ENCODE data around the gene TTC7B. TPM values are rescaled to one million over a fixed set of nuclear protein-coding genes. Genes with fewer than 3 reads are reported as not detected.

Gene TTC7B
- total and polyA plus RNA-seq, 2 donors (not counting 1 experiment from before 2014, with no cell fraction given): 0.36 to 3.2 TPM

- no peaks in the 10 kb centered on the region for H4K20me1 ChIP-seq (ENCODE audit: control insufficient read depth, insufficient read depth, low read length, poor library complexity, severe bottlenecking)
- CTCF ChIA-PET: no interaction called here
- no peak overlapping the region for H3K27ac Mint-ChIP-seq
- no peaks in the 10 kb centered on the region for H3K79me2 ChIP-seq (ENCODE audit: control insufficient read depth, insufficient read depth, low read length)
- WGBS (ENCODE audit: insufficient coverage): no CpG with 5 or more reads among the region's 5 CpGs
- H3K27ac ChIP-seq (ENCODE audit: low read length in 2 of 2): no peak overlapping the region
- DNase-seq (no peak), ATAC-seq (ENCODE audit: low read depth) (no peak)
- TF ChIP-seq EZH2 (IDR thresholded peaks at IDR 0.05; ENCODE audit: borderline replicate concordance, insufficient read depth, low read depth, low read length, poor library complexity, severe bottlenecking): no peak
- TF ChIP-seq, protein P1, sequence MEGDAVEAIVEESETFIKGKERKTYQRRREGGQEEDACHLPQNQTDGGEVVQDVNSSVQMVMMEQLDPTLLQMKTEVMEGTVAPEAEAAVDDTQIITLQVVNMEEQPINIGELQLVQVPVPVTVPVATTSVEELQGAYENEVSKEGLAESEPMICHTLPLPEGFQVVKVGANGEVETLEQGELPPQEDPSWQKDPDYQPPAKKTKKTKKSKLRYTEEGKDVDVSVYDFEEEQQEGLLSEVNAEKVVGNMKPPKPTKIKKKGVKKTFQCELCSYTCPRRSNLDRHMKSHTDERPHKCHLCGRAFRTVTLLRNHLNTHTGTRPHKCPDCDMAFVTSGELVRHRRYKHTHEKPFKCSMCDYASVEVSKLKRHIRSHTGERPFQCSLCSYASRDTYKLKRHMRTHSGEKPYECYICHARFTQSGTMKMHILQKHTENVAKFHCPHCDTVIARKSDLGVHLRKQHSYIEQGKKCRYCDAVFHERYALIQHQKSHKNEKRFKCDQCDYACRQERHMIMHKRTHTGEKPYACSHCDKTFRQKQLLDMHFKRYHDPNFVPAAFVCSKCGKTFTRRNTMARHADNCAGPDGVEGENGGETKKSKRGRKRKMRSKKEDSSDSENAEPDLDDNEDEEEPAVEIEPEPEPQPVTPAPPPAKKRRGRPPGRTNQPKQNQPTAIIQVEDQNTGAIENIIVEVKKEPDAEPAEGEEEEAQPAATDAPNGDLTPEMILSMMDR (IDR thresholded peaks at IDR 0.05): no peak
- no peak overlapping the region for H3K4me3 Mint-ChIP-seq
- no peak overlapping the region for H3K4me2 ChIP-seq (replicated peaks; ENCODE audit: low read depth, low read length, poor library complexity, severe bottlenecking)
- no peaks in the 10 kb centered on the region for H3K27me3 Mint-ChIP-seq
- H3K9ac ChIP-seq (ENCODE audit: low read length): no peak overlapping the region
- no peaks in the 10 kb centered on the region for H3K4me1 ChIP-seq (ENCODE audit: control insufficient read depth in 2 of 2, insufficient read depth in 2 of 2, low read length in 2 of 2)
- no peaks in the 10 kb centered on the region for H3K9me3 ChIP-seq (ENCODE audit: control extremely low read depth in 1 of 3, control insufficient read depth in 2 of 3, insufficient read depth in 1 of 3, low read length in 2 of 3)
- H3K4me3 ChIP-seq (ENCODE audit: control extremely low read depth in 1 of 5, extremely low read depth in 1 of 5, insufficient read depth in 1 of 5, low read depth in 2 of 5, low read length in 4 of 5): no peak overlapping the region
- intact Hi-C loops (cut with micrococcal nuclease): no loop called here
- H3K36me3 ChIP-seq (replicated peaks in 1 of 2; ENCODE audit: control extremely low read depth in 1 of 2, control insufficient read depth in 1 of 2, extremely low read depth in 1 of 2, insufficient read depth in 2 of 2, low read length in 1 of 2): no peaks in the 10 kb centered on the region
- no peak overlapping the region for H2AFZ ChIP-seq (ENCODE audit: insufficient read depth, low read depth, low read length, poor library complexity, severe bottlenecking)
- POLR2A ChIA-PET: no interaction called here
- no peaks in the 10 kb centered on the region for H3K27me3 ChIP-seq (replicated peaks in 1 of 4; ENCODE audit: control extremely low read depth in 1 of 4, control insufficient read depth in 3 of 4, insufficient read depth in 4 of 4, low read length in 3 of 4)
- H3K9me3 Mint-ChIP-seq (ENCODE audit: insufficient read depth): no peaks in the 10 kb centered on the region
- H3K4me1 Mint-ChIP-seq: no peaks in the 10 kb centered on the region
Measured at GRCh38 chr14:90575336-90575735, 240.9 kb downstream of the TTC7B start.

DNA sequence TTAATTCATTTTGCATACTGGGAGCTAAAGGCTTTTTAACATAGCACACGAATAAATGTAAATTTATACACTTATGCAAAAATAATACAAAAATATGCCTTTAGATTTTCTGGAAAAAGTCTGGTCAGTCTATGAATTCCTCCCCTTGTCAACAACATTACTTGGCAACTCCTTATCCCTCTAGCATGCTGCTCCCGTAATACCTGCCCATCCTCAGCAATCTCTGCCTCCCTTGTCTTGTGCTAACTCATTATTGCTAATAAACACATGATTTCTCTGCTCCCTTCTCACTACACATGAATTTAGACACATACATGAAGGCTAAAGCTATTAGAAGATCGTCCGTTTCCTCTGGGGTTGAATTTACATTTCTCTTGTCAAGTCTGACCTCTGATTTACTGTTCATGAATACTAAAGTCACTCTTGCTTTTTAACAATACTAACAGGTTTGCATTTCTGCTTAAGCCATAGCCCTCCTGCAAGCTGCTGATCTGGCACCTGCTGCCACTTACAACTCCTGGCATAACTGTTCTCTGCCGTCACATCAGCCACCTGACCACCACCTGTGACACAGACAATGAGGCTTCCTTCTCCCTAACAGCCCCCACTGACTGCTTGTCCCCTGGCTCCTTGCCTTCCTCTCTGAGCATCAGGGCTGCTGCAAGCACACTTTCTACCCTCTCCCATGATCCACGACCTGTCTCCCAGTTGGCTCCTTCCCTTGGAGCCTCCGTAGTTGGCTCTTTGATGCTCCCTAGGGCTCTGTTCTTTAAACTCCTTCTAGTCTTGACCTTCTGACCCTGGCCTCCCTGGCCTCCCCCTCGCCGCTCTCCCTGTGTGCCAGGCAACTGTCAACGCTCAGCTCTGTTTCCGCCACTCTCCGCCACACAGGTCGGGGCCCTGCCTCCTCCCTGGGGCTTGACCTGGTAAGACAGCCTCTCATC is 241.8 kb downstream of the TTC7B start:
- ATAC-seq (ENCODE audit: low read depth) (no peak), DNase-seq (no peak)
- Histone ChIP-seq H3K4me3 (ENCODE audit: control extremely low read depth in 1 of 5, extremely low read depth in 1 of 5, insufficient read depth in 1 of 5, low read depth in 2 of 5, low read length in 4 of 5) (no peak overlapping the region), H3K79me2 (ENCODE audit: control insufficient read depth, insufficient read depth, low read length) (no peaks in the 10 kb centered on the region), H4K20me1 (ENCODE audit: control insufficient read depth, insufficient read depth, low read length, poor library complexity, severe bottlenecking) (no peaks in the 10 kb centered on the region), H3K4me2 (replicated peaks; ENCODE audit: low read depth, low read length, poor library complexity, severe bottlenecking) (no peak overlapping the region), H3K27me3 (replicated peaks in 1 of 4; ENCODE audit: control extremely low read depth in 1 of 4, control insufficient read depth in 3 of 4, insufficient read depth in 4 of 4, low read length in 3 of 4) (no peaks in the 10 kb centered on the region), H3K9me3 (ENCODE audit: control extremely low read depth in 1 of 3, control insufficient read depth in 2 of 3, insufficient read depth in 1 of 3, low read length in 2 of 3) (no peaks in the 10 kb centered on the region), H3K36me3 (replicated peaks in 1 of 2; ENCODE audit: control extremely low read depth in 1 of 2, control insufficient read depth in 1 of 2, extremely low read depth in 1 of 2, insufficient read depth in 2 of 2, low read length in 1 of 2) (no peaks in the 10 kb centered on the region), H3K4me1 (ENCODE audit: control insufficient read depth in 2 of 2, insufficient read depth in 2 of 2, low read length in 2 of 2) (no peaks in the 10 kb centered on the region), H3K9ac (ENCODE audit: low read length) (no peak overlapping the region), H3K27ac (ENCODE audit: low read length in 2 of 2) (no peak overlapping the region), H2AFZ (ENCODE audit: insufficient read depth, low read depth, low read length, poor library complexity, severe bottlenecking) (no peak overlapping the region)
- H3K9me3 Mint-ChIP-seq (ENCODE audit: insufficient read depth): no peaks in the 10 kb centered on the region
- no peaks in the 10 kb centered on the region for H3K4me1 Mint-ChIP-seq
- intact Hi-C loops (cut with micrococcal nuclease): no loop called here
- CTCF ChIA-PET: no interaction called here
- 80% methylated on average over 12 of the region's 13 CpGs for WGBS (ENCODE audit: insufficient coverage)
- no peaks in the 10 kb centered on the region for H3K27me3 Mint-ChIP-seq
- H3K4me3 Mint-ChIP-seq: no peak overlapping the region
- TF ChIP-seq, protein P1 (IDR thresholded peaks at IDR 0.05): no peak
- TF ChIP-seq EZH2 (IDR thresholded peaks at IDR 0.05; ENCODE audit: borderline replicate concordance, insufficient read depth, low read depth, low read length, poor library complexity, severe bottlenecking): no peak
- H3K27ac Mint-ChIP-seq: no peak overlapping the region
- POLR2A ChIA-PET: no interaction called here
